Uterus (tissue), 4 donors: ENCODE data around the gene ASCC3. TPM values are rescaled to one million over a fixed set of nuclear protein-coding genes. Genes with fewer than 3 reads are reported as not detected.

ENCODE experiments used
- DNase-seq, 2 donors: peaks; one replicate each; pipeline ENCODE4 v3.0.0-alpha.2; 2019 to 2020
- H3K27ac ChIP-seq, 2 donors: fragments of 200-600 bp; sonication (generic); 1 replicate in 1 of 2; 2 replicates in 1 of 2; pipeline ENCODE4 v1.5.1; 2016 to 2018
- H3K27me3 ChIP-seq, 2 donors: fragments of 200-600 bp; sonication (generic); one replicate each; pipeline ENCODE4 v1.5.1; 2018 to 2019; ENCODE audit warnings: control low read depth in 1 of 2
- H3K36me3 ChIP-seq, 2 donors: fragments of 200-600 bp; sonication (generic); one replicate each; pipeline ENCODE4 v1.5.1; 2019; ENCODE audit warnings: control low read depth in 1 of 2
- H3K4me1 ChIP-seq, 2 donors: fragments of 200-600 bp; sonication (generic); one replicate each; pipeline ENCODE4 v1.5.1; 2018 to 2019; ENCODE audit warnings: control low read depth in 1 of 2
- H3K4me3 ChIP-seq, 2 donors: fragments of 200-600 bp; sonication (generic); 1 replicate in 1 of 2; 2 replicates in 1 of 2; pipeline ENCODE4 v1.5.1; 2018 to 2019; ENCODE audit warnings: mild to moderate bottlenecking in 1 of 2
- H3K9me3 ChIP-seq, 2 donors: fragments of 200-600 bp; sonication (generic); one replicate each; pipeline ENCODE4 v1.5.1; 2019; ENCODE audit warnings: control low read depth in 1 of 2
- CTCF ChIP-seq, 4 experiments: fragments of 200-600 bp in 2 of 4; fragments of 450-650 bp in 2 of 4; sonication (generic) in 2 of 4; IDR thresholded peaks; one replicate each; pipeline ENCODE4 v1.5.1; 2016 to 2019; ENCODE audit warnings: antibody characterized with exemption in 4 of 4, mild to moderate bottlenecking in 2 of 4, moderate library complexity in 1 of 4
- POLR2A ChIP-seq, 2 donors: fragments of 450-650 bp; IDR thresholded peaks; one replicate each; pipeline ENCODE4 v1.6.1; 2016; ENCODE audit warnings: antibody characterized with exemption in 2 of 2, mild to moderate bottlenecking in 1 of 2, moderate library complexity in 1 of 2
- intact Hi-C: fragments of 100-400 bp; cut with DNase I; formaldehyde crosslinking; loops from one replicate; pipeline ENCODE4 v1.15.1; 2023; ENCODE audit warnings: low total_unique reads
- total RNA-seq, 4 donors: library from RNA; depleted of rRNA in 3 of 4; stranded (reverse); fragments of >200 nt in 3 of 4; gene quantifications; one replicate each; pipeline versions ENCODE4 v1.1.0 to v1.2.4, GENCODE V29; 2014 to 2023
- donor health status: DM: yes; HTN: yes; CAD: no.

The ASCC3 gene
- total RNA-seq, 4 donors from 2014 or later = 14.3 to 92.4 (median 33.2) TPM

- H3K4me3 ChIP-seq = no peak overlapping the region
- H3K4me1 ChIP-seq = no peaks in the 10 kb centered on the region
- no peaks in the 10 kb centered on the region for H3K36me3 ChIP-seq
- no peak for DNase-seq
- no peak for TF ChIP-seq CTCF (IDR thresholded peaks at IDR 0.05)
- no peak for TF ChIP-seq POLR2A (IDR thresholded peaks at IDR 0.05)
- intact Hi-C loops = no loop called here
- H3K27ac ChIP-seq = no peak overlapping the region
- H3K27me3 ChIP-seq = no peaks in the 10 kb centered on the region
- no peaks in the 10 kb centered on the region for H3K9me3 ChIP-seq
Observed at GRCh38 chr6:100490065-100490464, 391.1 kb downstream of the ASCC3 start.

- Histone ChIP-seq H3K9me3 (no peaks in the 10 kb centered on the region), H3K36me3 (no peaks in the 10 kb centered on the region), H3K4me3 (no peak overlapping the region), H3K4me1 (no peaks in the 10 kb centered on the region), H3K27me3 (no peaks in the 10 kb centered on the region), H3K27ac (no peak overlapping the region)
- no peak for DNase-seq
- TF ChIP-seq CTCF (IDR thresholded peaks at IDR 0.05) (no peak), POLR2A (IDR thresholded peaks at IDR 0.05) (no peak)
- intact Hi-C loops = no loop called here
Observed at GRCh38 chr6:100488244-100488643, 392.9 kb downstream of the ASCC3 start.

GRCh38 chr6:100487638-100488037 is 393.5 kb downstream of the ASCC3 start:
- H3K4me3 ChIP-seq = no peak overlapping the region
- DNase-seq = no peak
- no peaks in the 10 kb centered on the region for H3K9me3 ChIP-seq
- H3K27ac ChIP-seq = no peak overlapping the region
- H3K27me3 ChIP-seq = no peaks in the 10 kb centered on the region
- no peaks in the 10 kb centered on the region for H3K36me3 ChIP-seq
- TF ChIP-seq POLR2A (IDR thresholded peaks at IDR 0.05) (no peak), CTCF (IDR thresholded peaks at IDR 0.05) (no peak)
- no peaks in the 10 kb centered on the region for H3K4me1 ChIP-seq
- intact Hi-C loops = no loop called here

GRCh38 chr6:100485268-100485667 is 395.9 kb downstream of the ASCC3 start:
- TF ChIP-seq CTCF (IDR thresholded peaks at IDR 0.05) (no peak), POLR2A (IDR thresholded peaks at IDR 0.05) (no peak)
- no peaks in the 10 kb centered on the region for H3K9me3 ChIP-seq
- H3K4me1 ChIP-seq = no peaks in the 10 kb centered on the region
- H3K27me3 ChIP-seq = no peaks in the 10 kb centered on the region
- intact Hi-C loops = no loop called here
- no peak overlapping the region for H3K4me3 ChIP-seq
- no peak overlapping the region for H3K27ac ChIP-seq
- DNase-seq = no peak
- H3K36me3 ChIP-seq = no peaks in the 10 kb centered on the region

GRCh38 chr6:100484474-100484873 is 396.7 kb downstream of the ASCC3 start:
- H3K27ac ChIP-seq = no peak overlapping the region
- intact Hi-C loops = no loop called here
- H3K9me3 ChIP-seq = no peaks in the 10 kb centered on the region
- no peaks in the 10 kb centered on the region for H3K4me1 ChIP-seq
- no peaks in the 10 kb centered on the region for H3K36me3 ChIP-seq
- DNase-seq = no peak
- no peak overlapping the region for H3K4me3 ChIP-seq
- TF ChIP-seq POLR2A (IDR thresholded peaks at IDR 0.05) = no peak
- no peak for TF ChIP-seq CTCF (IDR thresholded peaks at IDR 0.05)
- H3K27me3 ChIP-seq = no peaks in the 10 kb centered on the region
